HCEC 1CT (cell line): ENCODE results near the gene TIMM23B.
"Not testable (repeated sequence)": the region's sequence is repeated elsewhere in the genome, so short reads cannot be mapped to it uniquely, and the experiment has no call there.

Source experiments
- DNase-seq: peaks from one replicate; pipeline ENCODE4 v3.0.0-alpha.2; 2017

The TIMM23B gene, protein sequence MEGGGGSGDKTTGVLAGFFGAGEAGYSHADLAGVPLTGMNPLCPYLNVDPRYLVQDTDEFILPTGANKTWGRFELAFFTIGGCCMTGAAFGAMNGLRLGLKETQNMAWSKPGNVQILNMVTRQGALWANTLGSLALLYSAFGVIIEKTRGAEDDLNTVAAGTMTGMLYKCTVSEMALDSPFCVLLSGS

DNA sequence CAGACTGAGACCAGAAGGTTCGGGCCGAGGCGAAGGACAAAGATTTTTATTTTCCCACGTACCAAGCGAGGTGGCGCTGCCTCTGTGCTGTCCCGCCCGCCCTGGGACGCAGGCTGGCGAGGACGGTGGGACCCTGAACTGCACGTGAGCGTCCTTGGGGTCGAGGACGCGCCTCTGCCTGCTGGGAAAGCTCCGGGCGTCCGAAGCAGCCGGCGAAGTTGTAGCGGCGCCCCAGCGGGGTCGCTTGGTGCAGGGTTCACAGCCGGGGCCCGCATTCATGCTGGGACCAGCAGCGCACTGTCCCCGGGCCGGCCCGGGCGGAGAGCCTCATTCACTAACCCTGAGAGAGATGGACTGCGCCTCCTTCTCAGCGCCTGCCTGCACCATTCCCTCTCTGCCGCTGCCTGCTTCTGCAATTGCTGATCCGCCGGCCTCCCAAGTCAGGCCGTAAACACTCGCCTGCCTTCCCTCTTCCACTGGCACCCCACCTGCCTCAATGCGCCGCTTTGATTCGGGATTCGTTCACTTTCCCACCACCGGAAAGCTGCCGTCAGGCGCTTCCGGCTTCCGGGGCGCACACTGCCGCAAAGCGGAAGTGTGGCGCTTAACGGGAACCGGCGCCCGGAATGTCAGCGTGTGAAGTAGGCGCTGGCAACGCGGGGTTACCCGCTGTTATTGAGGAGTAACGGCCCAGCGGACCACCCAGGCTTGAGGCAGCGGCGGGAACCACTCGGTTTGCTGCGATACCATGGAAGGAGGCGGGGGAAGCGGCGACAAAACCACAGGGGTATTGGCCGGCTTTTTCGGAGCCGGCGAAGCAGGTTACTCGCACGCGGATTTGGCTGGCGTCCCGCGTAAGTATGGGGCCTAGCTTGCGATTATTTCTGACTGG, at the start of gene TIMM23B, which contains the start of gene PARG:
Gene TIMM23B (plus strand): TSS at position 607 of the 892 bp plus-strand sequence. CDS start 142 bp downstream, at position 749.
Gene PARG (minus strand): TSS at position 581 of the 892 bp plus-strand sequence. CDS start 302 bp downstream, at position 279.
- DNase-seq, result peak; percentile 73

DNA sequence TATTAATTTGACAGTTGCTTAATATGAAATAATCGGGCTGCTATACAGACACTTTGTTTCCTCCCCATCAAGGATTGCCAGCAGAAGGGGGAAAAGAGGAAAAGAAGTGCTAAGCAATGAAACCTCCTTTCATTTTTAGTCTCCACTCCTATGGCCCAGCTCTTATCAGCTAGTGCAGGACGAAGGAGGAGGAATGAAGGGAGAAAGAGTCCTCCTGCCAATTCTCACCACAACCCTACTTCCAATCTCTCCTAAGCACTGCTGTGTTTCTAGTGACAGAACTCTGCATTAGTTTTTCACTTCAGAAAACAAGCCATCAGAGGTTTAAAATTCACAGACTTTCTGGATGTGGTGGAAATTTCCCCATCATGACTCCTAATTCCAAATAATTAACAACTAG, 41.9 kb upstream of the TIMM23B start:
- not testable (repeated sequence) for DNase-seq

DNA sequence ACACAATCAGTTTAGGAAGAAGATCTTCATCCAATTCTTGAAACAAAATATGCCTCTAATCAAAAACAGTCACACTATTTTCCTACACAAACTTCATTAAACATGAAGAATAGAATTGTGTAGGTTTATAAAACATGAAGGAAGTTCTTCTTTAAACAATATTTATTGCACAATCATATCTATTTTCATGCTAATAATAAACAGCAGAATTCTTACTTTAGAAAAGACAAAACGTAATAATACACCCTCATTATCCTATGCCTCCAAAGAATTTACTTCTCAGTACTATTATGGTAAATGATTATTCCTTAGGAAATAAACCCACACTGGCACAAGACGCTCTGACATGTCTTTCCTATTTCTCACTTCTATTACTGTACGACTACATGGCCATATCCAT, 41.4 kb upstream of the TIMM23B start:
- DNase-seq, result not testable (repeated sequence)

DNA sequence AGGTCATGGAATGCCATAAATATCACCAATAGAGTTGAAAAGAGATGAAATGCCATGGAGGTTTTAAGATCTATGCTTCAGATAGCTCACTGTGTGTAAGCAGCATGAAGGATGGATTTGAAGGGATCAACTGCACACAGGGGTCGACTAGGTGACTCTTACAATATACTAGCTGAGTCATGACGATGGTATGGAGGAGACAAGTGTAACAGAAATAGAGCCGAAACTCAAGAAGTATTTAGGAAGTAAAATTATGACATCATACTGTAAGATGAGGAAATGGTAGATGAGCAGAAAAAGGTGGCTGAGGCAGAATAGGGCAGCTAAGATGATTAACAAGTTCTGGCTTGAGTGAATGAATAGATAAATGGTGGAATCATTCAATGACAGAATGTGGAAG, 38.0 kb upstream of the TIMM23B start:
- DNase-seq, result not testable (repeated sequence)

DNA sequence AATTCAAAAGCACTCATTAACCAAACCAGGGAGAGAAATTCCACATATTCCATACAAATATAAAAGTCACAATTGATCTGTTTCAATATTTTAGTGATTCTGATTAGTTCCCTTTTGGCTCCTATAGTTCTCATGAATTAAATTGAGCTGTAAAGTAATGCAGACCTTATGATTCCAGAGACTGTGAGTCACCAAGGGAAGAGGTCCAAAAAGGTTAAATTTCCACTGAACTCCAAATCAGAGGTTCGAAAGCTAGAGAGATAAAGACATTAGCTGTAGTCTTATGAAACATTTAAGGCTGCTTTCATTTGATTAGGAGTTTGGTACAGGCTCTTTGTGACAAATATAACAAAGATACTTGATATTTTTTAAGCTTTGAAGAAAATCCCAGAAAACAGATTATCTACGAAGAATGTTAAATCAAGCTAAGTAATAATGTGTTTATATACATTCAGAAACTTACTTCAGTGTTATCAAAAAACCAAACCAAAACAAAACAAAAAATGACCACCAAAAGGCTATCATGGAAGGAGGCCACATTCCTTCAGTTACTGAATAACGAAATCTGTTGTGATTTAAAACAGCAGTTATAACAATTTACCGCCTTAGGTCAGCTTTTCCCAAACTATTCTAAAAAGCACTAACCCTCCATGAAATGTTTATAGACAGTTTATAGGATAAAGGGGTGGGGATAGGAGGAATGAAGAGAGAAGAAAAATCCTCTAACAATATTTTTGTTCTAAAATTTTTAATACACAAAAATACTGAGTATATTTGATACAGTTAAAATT, 33.4 kb upstream of the TIMM23B start:
- not testable (repeated sequence) for DNase-seq

DNA sequence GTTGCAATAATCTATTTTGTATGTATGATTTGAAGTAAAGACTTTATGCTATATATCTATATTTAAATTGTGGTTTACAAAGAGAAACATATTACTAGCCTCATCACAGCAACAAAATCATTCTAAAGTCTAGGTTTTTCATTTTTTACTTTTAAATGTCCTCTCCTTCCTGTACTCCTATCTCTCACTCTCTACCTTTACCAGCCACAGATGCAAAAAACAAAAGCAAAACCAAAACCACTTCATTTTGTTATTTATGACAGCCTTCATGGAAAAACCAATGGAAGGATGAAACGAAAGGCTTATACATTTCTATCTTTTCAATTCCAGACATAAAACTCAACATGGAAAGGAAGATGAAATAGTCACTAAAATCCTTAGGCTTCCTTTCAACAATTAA, 31.6 kb upstream of the TIMM23B start:
- not testable (repeated sequence) for DNase-seq

DNA sequence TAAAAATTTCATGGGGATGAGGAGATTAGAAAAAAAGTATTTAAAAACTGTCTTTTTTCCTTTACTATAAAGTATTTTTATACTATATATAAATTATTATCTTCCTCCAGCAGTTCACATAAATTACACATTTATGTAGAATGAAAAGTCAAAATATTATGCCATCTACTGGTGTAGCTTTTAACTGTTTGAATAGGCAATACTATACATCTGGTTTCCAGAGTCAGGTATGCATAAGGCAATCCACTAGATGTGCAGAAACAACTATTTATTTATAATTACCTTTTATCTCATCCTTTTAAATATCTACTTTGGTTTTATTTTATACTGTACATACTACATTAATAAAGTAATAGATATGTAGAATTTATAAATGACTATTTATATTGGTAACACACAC, 25.4 kb upstream of the TIMM23B start:
- not testable (repeated sequence) for DNase-seq

DNA sequence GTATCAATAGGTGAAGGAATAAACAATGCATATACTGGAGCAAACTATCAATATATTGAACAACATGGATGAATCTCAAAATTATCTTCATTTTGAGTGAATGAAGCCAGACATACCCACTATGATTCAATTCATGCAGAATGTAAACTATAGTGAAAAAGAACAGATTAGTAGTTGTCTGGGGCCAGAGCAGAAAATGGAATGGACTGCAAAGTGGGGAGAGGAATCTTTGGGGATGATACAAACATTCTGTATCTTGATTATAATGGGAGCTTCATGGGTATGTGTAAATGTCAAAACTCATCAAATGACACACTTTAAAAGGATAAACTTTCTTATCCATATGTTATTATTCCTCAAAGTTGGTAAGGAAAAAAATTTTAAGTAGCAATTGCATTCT, 23.9 kb upstream of the TIMM23B start:
- DNase-seq, result not testable (repeated sequence)

DNA sequence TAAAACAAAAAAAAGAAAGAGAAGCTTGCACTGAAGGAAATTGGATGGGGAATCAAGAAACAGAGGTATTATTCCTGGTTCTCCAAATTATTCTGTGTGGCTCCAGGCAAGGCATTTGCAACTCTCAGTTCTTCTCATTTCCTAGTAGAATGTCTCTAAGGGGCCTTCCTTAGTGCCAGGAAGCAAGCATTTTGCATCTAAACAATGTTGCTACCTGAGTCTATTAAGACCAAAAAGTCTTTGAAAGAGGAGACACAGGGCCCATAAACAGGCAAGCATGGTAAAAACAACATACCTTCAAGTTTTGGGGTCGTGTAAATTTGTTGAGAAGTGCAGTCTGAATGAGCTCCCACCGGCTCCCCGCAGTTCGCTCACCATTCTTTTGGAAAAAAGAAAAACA, 19.8 kb upstream of the TIMM23B start:
- DNase-seq, result not testable (repeated sequence)

DNA sequence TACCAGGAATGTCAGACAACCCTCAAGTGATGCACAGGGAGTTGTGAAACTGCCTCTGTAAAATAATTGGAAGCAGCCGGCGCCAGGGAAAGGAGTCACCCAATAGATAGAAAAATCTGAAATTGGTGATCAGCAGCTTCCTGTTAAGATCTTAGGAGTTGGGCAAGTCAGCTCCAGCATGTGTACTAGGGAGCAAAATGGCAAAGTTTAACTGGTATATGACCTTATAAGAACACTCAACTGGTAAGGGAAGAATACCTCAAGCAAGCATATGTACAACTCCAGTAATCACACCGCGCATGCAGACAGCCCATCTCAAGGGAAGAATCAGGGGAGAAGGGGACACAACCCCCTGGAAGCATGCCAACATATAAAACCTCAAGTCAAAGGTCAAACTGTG, 18.3 kb upstream of the TIMM23B start:
- DNase-seq, result not testable (repeated sequence)

DNA sequence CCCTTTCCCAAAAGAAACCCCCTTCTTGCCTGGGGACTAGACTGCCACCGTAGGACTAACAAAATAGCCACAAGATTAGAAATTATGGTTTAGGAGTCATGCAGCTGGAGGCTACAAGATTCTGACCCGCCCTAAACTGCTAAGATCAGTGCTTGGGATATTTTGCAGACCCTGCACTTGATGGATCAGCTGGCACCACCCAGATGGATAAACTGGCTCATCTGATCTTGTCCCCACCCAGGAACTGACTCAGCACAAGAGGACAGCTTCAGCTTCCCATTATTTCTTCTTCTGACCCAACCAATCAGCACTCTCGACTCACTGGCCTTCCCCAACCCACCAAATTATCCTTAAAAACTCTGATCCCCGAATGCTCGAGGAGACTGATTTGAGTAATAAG, 10.6 kb upstream of the TIMM23B start:
- DNase-seq, result not testable (repeated sequence)

DNA sequence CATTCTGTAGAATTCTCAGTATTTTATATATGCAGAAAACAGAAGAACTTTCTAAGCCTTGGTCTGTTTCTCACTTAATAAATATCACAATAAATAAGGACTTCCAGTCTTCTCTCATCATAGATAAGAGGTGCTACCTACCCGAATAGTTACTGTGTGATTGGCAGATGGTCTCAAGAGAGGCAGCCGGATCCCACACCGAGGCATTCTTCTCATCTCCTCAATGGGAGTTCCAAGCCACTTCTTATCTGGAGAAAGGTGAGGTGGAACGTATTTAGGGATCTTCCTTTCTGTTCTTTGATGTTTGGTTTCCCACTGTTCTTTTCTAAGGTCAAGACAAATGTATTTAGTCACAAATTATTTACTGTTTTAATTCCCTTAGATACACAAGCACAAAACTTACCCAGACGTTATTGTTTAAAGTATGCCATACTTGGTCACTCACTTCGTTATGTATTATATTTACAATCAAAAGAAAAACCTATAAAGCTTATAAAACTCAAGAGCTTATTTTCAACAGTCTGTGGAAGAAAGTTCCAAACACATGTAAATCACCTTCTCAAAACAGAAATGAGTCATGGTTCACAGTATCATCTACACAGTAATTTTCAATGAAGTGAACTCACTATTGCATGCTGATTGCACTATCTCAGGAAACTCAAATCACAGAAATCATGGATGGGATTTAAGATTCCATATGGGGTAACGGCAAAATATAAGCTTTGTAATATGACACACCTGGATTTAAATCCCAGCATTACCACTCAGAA, 9.7 kb upstream of the TIMM23B start:
- DNase-seq, result not testable (repeated sequence)

DNA sequence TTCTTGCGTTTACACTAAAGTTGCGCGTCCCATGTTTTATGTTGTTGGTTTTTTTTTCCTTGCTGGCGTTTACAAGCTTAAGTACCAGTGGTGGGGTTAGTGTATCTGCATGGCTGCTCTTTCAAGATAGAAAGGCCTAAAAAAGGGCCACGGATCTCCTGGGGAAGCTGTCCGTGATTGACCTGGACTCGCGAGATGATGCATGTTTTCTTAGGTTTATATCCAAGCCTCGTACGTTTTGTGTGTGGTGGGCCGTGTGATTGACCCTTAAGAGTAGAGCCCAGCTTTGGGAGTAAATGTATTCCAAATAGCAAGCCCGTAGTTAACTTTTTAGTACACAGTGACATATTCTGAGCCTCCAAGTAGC, 469 bp downstream of the TIMM23B start:
- not testable (repeated sequence) for DNase-seq

DNA sequence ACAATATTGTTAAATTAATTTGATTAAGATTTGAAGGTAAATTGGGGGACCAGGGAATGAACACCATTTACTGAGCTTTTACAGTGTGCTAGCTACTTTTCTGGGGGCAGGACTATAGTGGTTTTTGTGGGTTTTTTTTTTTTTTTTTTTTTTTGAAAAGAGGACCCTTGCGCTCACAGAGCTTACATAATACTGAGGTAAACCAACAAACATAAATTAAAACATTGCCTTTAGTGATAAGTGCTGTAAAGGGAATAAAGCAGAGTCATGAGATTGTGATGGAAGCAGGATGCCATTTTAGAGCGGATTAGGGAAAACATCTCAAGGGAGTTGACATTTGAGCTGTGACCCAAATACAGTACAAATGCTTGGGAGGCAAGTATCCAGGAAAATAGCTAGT, 1.8 kb downstream of the TIMM23B start:
- not testable (repeated sequence) for DNase-seq

DNA sequence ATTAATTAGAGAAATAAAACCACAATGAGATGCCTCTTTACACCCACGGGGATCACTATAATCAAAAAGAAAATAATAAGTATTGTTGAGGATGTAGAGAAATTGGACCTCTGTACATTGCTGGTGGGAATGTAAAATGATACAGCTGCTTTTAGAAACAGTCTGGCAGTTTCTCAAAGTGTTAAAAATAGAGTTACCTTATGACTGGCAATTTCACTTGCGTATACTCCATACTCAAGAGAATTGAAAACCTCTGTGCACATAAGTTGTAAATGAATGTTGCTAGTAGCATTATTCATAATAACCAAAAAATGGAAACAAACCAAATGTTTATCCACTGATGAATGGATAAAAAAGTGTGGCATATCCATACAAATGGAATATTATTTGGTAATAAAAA, 6.3 kb downstream of the TIMM23B start:
- not testable (repeated sequence) for DNase-seq

DNA sequence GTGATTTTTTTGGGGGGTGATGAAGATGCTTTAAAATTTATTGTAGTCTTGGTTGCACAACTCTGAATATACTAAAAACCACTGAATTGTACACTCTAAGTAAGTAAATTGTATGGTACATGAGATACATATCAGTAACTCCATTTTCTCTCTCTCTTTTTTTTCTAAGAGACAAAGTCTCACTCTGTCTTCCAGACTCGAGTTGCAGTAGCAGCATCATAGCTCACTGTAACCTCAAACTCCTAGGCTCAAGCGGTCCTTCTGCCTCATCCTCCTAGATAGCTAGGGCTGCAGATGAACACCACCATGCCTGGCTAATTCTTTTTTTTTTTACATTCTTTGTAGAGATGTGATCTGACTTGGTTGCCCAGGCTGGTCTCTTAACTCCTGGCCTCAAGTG, 6.9 kb downstream of the TIMM23B start:
- not testable (repeated sequence) for DNase-seq

DNA sequence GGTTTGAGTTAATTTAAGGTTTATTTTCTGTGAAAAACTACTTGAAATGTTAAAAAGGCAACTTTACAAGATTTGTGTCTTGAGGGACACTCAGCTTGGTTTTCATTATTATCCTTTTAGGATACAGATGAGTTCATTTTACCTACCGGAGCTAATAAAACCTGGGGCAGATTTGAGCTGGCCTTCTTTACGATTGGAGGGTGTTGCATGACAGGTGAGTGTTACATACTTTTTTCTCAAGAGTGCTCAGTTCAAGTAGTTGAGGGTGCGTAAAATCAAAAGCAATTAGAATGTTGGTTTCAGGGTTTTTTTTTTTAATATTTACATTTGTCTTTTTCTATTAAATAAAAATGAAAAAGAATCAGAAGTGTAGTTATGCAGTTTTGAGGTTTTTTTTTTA, 10.2 kb downstream of the TIMM23B start:
- not testable (repeated sequence) for DNase-seq

DNA sequence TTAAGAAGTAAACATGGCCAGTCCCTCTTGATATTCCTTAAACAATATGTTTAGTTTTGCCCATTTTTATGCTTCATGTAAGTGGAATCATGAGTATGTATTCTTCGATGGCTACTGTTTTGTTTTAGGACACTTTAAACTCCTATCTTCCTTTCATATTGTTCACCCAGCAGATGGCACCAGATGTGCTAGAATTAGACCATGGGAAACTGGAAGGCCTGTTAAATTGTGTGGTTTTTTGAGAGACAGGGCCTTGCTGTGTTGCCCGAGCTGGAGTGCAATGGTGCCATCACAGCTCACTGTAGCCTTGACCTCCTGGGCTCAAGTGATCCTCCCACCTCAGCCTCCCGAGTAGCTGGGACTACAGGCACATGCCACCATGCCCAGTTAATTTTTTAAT, 11.3 kb downstream of the TIMM23B start:
- DNase-seq, result peak; percentile 34

DNA sequence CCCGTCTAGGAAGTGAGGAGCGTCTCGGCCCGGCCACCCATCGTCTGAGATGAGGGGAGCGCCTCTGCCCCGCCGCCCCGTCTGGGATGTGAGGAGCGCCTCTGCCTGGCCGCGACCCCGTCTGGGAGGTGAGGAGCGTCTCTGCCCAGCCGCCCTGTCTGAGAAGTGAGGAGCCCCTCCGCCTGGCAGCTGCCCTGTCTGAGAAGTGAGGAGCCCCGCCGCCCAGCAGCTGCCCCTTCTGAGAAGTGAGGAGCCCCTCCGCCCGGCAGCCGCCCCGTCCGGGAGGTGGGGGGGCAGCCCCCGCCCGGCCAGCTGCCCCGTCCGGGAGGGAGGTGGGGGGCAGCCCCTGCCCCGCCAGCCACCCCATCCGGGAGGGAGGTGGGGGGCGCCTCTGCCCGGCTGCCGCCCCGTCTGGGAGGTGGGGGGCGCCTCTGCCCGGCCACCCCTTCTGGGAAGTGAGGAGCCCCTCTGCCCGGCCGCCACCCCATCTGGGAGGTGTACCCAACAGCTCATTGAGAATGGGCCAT, 28.5 kb downstream of the TIMM23B start:
- not testable (repeated sequence) for DNase-seq

DNA sequence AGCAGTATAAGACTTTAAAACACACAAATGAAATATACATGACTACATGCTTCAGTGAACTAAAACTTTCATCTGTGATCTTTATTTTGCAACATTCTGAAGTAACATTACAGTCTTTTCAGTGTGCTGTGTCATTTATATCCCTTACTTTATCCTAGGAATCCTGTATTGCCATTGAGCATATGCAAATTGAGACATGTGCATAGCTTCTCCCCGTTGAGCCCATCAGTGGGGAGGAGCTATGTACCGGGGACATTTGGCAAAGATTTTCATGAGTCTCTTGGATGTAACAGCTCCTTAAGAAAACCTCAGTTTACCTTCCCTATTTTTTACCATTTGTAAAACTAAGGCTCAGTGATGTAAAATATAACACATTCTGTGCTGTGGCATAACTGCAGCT, 29.6 kb downstream of the TIMM23B start:
- DNase-seq, result not testable (repeated sequence)

DNA sequence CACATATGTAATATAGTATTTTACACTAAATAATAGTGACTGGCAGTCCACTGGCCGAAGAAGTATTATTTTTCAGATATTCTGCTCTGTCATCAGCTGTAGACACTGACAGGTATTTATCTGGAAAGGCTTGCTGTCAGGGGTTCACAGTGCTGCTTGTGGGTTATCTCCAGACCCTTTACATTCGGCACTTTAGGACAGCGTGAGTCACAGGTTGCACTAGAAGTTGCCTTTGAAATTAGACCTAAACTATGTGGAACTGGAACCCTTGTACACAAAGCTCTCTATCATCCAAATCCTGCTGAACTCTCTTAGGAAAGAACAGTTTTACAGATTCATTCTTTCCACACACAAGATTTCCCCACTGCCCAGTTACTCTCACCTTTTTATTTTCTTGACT, 30.2 kb downstream of the TIMM23B start:
- not testable (repeated sequence) for DNase-seq

DNA sequence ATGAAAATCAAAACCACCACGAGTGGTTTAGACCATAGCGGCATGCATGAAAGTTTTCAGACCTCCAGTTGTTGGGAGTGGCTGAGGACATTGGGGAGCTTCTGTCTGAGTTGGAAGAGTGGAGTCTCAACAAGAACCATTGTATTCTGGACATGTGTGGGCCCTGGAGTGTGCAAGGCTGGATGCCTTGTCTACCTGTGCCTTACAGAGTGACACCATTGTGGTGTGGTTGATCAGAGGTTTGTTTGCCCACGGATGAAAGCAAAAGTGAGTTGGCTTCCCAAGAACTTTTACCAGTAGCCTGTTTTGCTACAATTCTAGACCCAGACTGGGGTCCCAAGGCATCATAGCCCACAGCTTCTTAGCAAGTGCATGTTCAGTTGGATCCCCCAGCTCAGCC, 35.9 kb downstream of the TIMM23B start:
- DNase-seq, result not testable (repeated sequence)
